Activated gamma-delta T cell treated with Interleukin-2 at 50 U/mL for 16 hours (primary cell): ENCODE data around the gene SLC12A7.

Experiments used
- DNase-seq: peaks from one replicate; pipeline ENCODE4 v3.0.0-alpha.2; 2020

The SLC12A7 gene

GRCh38 chr5:1124205-1125029 lies 12.6 kb upstream of the SLC12A7 start:
- DNase-seq, result no peak

- no peak for DNase-seq
Observed at GRCh38 chr5:1123418-1124147, 11.7 kb upstream of the SLC12A7 start.

- no peak for DNase-seq
Observed at GRCh38 chr5:1122511-1123294, 10.8 kb upstream of the SLC12A7 start.

- DNase-seq, result no peak
Observed at GRCh38 chr5:1121891-1122290, 10.0 kb upstream of the SLC12A7 start.

- no peak for DNase-seq
Observed at GRCh38 chr5:1121044-1121443, 9.2 kb upstream of the SLC12A7 start.

- DNase-seq, result no peak
Observed at GRCh38 chr5:1120236-1120999, 8.6 kb upstream of the SLC12A7 start.

- no peak for DNase-seq
Observed at GRCh38 chr5:1119312-1119831, 7.5 kb upstream of the SLC12A7 start.

- DNase-seq, result no peak
Observed at GRCh38 chr5:1118738-1119137, 6.9 kb upstream of the SLC12A7 start.

GRCh38 chr5:1118231-1118698 lies 6.4 kb upstream of the SLC12A7 start:
- no peak for DNase-seq

GRCh38 chr5:1116977-1117376 lies 5.1 kb upstream of the SLC12A7 start:
- no peak for DNase-seq

- DNase-seq, result no peak
Observed at GRCh38 chr5:1116109-1116740, 4.4 kb upstream of the SLC12A7 start.

- DNase-seq, result no peak
Observed at GRCh38 chr5:1115123-1115815, 3.4 kb upstream of the SLC12A7 start.

- DNase-seq, result no peak
Observed at GRCh38 chr5:1113805-1114586, 2.1 kb upstream of the SLC12A7 start.

GRCh38 chr5:1113332-1113690 lies 1.4 kb upstream of the SLC12A7 start:
- no peak for DNase-seq

- DNase-seq, result no peak
Observed at GRCh38 chr5:1112596-1113331, 901 bp upstream of the SLC12A7 start.

- DNase-seq, result no peak
Observed at GRCh38 chr5:1111241-1111726, 579 bp downstream of the SLC12A7 start.

GRCh38 chr5:1110307-1111240 lies 1.3 kb downstream of the SLC12A7 start:
- DNase-seq, result no peak
